ENCODE results near the gene STAT1.

The STAT1 gene

DNA sequence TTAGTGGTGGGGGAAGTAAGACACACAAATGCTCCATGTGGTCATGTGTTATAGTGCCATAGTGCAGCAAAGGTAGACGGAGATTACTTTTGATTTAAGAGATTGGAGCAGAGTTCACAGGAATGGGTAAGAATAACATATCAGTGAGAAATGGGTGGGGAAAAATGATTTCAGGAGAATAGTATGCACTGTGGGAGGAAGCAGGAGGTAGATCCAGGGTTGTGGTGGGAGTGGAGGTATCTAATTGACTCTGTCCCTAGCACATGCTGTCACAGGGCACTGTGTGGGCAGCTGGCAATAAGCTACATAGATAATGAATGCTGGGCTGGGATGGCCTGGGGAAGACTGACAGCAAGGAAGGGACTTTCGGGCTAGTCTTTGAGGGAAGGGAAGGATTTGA is 65.3 kb downstream of the STAT1 start:
- H3K4me3 ChIP-seq (ENCODE audit: low read depth, low read length) = no peak overlapping the region
- no peak for DNase-seq (ENCODE audit: low read depth)
- TF ChIP-seq, protein P1, sequence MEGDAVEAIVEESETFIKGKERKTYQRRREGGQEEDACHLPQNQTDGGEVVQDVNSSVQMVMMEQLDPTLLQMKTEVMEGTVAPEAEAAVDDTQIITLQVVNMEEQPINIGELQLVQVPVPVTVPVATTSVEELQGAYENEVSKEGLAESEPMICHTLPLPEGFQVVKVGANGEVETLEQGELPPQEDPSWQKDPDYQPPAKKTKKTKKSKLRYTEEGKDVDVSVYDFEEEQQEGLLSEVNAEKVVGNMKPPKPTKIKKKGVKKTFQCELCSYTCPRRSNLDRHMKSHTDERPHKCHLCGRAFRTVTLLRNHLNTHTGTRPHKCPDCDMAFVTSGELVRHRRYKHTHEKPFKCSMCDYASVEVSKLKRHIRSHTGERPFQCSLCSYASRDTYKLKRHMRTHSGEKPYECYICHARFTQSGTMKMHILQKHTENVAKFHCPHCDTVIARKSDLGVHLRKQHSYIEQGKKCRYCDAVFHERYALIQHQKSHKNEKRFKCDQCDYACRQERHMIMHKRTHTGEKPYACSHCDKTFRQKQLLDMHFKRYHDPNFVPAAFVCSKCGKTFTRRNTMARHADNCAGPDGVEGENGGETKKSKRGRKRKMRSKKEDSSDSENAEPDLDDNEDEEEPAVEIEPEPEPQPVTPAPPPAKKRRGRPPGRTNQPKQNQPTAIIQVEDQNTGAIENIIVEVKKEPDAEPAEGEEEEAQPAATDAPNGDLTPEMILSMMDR (IDR thresholded peaks at IDR 0.05; ENCODE audit: insufficient read depth, low read depth, low read length, missing control alignments) = no peak

DNA sequence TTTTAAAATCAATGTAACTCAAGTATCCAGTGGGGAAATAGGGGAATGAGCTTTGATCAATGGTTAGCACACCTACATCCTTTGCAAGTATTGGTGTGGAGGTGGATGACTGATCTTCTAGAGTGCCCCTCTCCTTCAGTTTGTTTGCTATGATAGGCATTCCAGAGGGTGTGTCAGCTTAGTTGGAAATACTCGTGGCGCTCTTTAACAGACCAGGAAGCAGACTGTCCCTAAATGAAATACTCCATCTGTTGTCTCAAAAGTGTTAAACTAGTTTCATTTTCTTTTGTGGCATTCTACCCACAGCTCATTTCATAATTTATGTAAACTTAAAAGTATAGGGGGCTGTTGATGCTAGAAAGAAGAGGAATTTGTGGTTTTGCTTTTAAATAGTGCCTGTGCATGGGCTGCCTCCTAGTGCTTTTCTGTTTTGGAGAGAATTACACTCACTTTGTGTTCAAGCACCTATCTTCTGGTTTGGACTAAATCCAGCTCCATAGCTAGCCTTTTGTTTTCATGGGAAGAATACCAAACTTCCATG is 66.2 kb downstream of the STAT1 start:
- no peak overlapping the region for H3K4me3 ChIP-seq (ENCODE audit: low read depth, low read length)
- TF ChIP-seq, protein P1 (IDR thresholded peaks at IDR 0.05; ENCODE audit: insufficient read depth, low read depth, low read length, missing control alignments) = no peak
- DNase-seq (ENCODE audit: low read depth) = peak; percentile 55

DNA sequence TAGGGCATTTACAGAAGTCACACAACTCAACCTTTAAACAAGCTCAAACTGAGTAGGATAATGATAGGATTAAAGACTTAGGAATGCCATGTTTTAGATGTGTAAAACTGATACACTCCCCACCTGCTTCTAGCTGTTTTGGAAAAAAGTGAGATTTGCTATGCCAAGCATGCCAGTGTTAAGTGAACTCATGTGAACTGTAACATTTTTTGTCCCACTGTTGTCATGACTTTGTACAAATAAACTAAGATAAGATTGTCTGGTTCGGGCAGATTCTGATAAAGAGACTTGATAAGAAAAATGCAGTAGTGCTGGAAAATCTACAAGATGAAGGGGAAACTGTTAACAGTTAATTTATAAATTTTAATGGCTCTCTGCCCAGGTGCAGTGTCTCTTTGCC is 66.8 kb downstream of the STAT1 start:
- no peak overlapping the region for H3K4me3 ChIP-seq (ENCODE audit: low read depth, low read length)
- TF ChIP-seq, protein P1 (IDR thresholded peaks at IDR 0.05; ENCODE audit: insufficient read depth, low read depth, low read length, missing control alignments) = no peak
- no peak for DNase-seq (ENCODE audit: low read depth)

DNA sequence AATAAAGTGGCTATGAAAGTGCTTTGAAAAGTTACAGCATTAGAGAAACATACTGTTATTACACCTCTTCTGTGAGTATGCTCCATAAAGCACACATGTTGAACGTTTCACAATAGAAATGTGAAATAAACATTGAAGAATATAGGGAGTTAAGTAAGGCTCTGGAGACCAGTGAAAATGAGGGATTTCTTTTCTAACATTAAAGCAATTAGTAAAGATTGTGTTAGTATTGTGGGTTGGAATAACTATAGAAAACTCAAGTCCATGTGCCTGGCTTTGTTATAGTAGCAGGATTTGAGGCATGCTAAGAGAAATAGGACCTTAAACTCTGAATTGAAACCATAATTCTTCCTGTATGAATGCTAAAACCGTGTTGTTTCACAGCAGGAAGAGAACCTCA is 70.3 kb downstream of the STAT1 start:
- TF ChIP-seq, protein P1 (IDR thresholded peaks at IDR 0.05; ENCODE audit: insufficient read depth, low read depth, low read length, missing control alignments) = no peak
- no peak overlapping the region for H3K4me3 ChIP-seq (ENCODE audit: low read depth, low read length)
- DNase-seq (ENCODE audit: low read depth) = no peak

DNA sequence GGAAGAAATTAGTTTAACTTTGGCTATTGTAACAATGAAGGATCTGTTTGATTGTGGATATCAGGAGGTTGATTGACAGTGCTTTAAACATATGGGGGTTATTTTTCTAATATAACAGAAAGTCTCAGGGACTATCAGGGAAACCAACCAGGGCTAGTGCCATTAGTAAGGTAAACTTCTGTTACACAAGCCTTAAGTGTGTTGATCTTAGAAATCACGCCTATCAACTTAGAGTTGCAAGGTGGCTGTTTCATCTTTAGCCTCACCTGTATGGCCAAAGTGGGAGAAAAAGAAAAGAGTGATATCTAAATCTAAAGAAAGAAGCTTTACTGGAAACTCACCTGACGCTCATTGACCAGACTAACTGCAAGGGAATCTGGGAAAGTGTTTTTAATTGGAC is 71.3 kb downstream of the STAT1 start:
- H3K4me3 ChIP-seq (ENCODE audit: low read depth, low read length) = no peak overlapping the region
- TF ChIP-seq, protein P1 (IDR thresholded peaks at IDR 0.05; ENCODE audit: insufficient read depth, low read depth, low read length, missing control alignments) = no peak
- DNase-seq (ENCODE audit: low read depth) = no peak

DNA sequence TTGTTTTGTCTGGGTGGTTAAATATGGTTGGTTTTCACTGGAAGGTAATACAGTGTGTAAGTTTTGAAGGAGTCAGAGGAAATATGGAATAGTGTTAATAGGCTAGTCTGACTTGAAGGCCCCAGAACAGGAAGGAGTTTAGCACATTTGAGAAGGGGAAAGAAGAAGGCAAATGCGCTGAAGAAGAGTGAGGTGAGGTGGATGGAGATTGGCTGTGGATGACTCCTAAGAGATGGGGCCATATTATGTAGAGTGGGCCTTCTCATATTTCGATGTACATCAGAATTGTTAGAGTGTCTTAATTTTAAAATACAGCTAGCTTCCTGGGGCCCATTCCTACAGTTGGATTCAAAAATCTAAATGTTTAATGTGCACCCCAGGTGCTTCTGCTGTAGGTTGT is 72.4 kb downstream of the STAT1 start:
- TF ChIP-seq, protein P1 (IDR thresholded peaks at IDR 0.05; ENCODE audit: insufficient read depth, low read depth, low read length, missing control alignments) = no peak
- no peak for DNase-seq (ENCODE audit: low read depth)
- H3K4me3 ChIP-seq (ENCODE audit: low read depth, low read length) = no peak overlapping the region

DNA sequence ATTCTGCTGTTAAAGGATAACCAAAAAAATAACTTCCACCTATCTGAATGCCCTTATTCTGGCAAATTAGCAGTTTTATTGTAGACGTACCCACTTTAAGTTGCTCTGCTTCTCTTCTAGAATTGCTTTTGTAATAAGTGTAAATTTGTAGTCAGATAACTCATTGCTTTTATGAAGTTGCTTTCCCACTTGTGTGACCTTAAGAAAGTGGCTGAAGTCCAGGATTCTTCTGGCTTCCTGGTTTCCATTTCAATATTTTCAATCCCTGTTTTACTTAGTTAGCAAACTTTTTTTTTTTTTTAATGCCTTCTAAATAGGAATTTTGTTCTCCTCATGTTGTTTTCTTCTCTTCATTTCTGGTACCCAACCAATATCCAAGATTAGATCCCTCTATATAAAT is 73.5 kb downstream of the STAT1 start:
- DNase-seq (ENCODE audit: low read depth) = no peak
- TF ChIP-seq, protein P1 (IDR thresholded peaks at IDR 0.05; ENCODE audit: insufficient read depth, low read depth, low read length, missing control alignments) = no peak
- no peak overlapping the region for H3K4me3 ChIP-seq (ENCODE audit: low read depth, low read length)
